ENCODE measurements around the gene CCNY. TPM values are rescaled to one million over a fixed set of nuclear protein-coding genes. Genes with fewer than 3 reads are reported as not detected.

Gene CCNY
- total RNA-seq, 1 experiment from 2014 or later, result 62.2 TPM

DNA sequence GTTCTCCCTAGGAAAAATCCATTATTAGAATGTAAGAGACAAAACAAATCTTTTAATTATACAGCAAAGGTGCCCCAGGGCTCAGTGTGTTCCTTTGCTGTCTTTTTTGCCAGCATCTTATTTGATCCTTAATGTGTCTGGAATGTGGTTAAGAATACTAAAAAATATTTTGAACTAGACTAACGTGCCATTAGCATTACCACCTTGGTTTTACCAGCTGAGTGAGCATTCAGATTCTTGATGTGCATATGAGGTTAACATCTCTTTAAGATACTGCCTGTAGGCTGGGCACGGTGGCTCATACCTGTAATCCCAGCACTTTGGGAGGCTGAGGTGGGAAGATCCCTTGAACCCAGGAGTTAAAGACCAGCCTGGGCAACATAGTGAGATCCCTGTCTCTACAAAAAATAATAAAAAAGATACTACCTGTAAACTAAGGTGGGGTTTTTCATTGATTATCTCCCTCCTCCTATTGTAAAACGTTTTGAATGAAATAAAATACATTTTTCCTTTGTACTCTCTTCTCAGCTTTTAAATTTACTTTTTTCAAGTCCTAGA lies 96.6 kb downstream of the CCNY start:
- Histone ChIP-seq H3K9ac (ENCODE audit: low read length) (no peak overlapping the region), H3K9me3 (ENCODE audit: control insufficient read depth in 1 of 2, insufficient read depth in 1 of 2, low read depth in 1 of 2, low read length in 2 of 2) (no peaks in the 10 kb centered on the region), H3K27me3 (ENCODE audit: insufficient read depth, low read length) (no peaks in the 10 kb centered on the region), H3K36me3 (ENCODE audit: control insufficient read depth in 1 of 2, insufficient read depth in 2 of 2, low read length in 2 of 2) (no peaks in the 10 kb centered on the region), H3K9me2 (ENCODE audit: insufficient read depth) (no peaks in the 10 kb centered on the region; the same call in 1 of the 2 replicates), H2AFZ (ENCODE audit: low read depth, low read length, poor library complexity, severe bottlenecking) (no peak overlapping the region), H4K20me1 (ENCODE audit: insufficient read depth) (peaks cover 3% of the 10 kb centered on the region; the same call in 1 of the 2 replicates), H3K4me3 (replicated peaks in 1 of 2; ENCODE audit: low read depth in 1 of 2, low read length in 2 of 2) (no peak overlapping the region), H3K4me2 (ENCODE audit: low read length) (no peak overlapping the region), H3K79me2 (ENCODE audit: insufficient read depth, low read length) (peaks cover 82% of the 10 kb centered on the region), H3K27ac (ENCODE audit: low read depth, low read length) (no peak overlapping the region), H3K4me1 (ENCODE audit: control insufficient read depth in 1 of 2, insufficient read depth in 2 of 2, low read length in 2 of 2) (0 out of 4 replicates have a peak, but pooled peaks cover 0 to 3% of the 10 kb centered on the region in 2 experiments)
- ChIA-PET RAD21 (ENCODE audit: low non-redundant PET in 1 of 2, low total read pairs in 2 of 2, uncharacterized antibody in 2 of 2, unreplicated experiment in 2 of 2) (no interaction called here), POLR2A (no interaction called here), CTCF (no interaction called here)
- no TSS peak for BruUV-seq (replicated peaks)
- intact Hi-C loops (cut with micrococcal nuclease), result no loop called here
- TF ChIP-seq CBX3 (IDR thresholded peaks at IDR 0.05; ENCODE audit: low read depth) (no peak), EZH2 (IDR thresholded peaks at IDR 0.05) (no peak), SP1 (IDR thresholded peaks at IDR 0.05; ENCODE audit: low read depth) (no peak), POLR2AphosphoS5 (IDR thresholded peaks at IDR 0.05; ENCODE audit: low read depth, low read length) (no peak)
- no peak for ATAC-seq
- DNase-seq (ENCODE audit: low read depth, low spot score), result no peak

DNA sequence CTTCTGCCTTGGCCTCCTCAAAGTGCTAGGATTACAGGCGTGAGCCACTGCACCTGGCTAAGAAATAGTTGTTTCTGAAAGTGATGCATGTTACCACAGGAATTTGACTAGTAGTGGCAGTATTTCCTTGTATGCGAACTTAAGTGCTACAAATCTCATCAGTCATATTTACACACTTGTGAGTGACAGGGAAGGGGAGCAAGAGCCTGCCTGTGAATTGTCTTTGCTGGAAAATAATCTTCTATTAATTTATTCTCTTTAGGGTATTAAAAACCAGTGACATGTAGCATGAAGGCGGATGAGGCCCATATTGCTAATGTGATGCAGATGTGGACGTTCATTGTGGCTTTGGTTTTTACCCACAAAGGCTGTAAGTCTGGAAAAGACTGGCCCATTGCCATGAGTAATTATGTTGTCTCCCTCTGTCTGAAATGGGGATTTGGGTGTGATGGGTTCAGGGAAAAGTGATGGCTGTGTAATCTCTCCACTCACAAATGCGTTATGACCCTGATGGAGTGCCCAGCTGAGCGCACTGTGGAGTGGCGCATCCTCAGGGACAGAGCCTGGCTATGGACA lies 97.6 kb downstream of the CCNY start:
- Histone ChIP-seq H3K79me2 (ENCODE audit: insufficient read depth, low read length) (peaks cover 76% of the 10 kb centered on the region), H3K9me3 (ENCODE audit: control insufficient read depth in 1 of 2, insufficient read depth in 1 of 2, low read depth in 1 of 2, low read length in 2 of 2) (no peaks in the 10 kb centered on the region; a peak in 1 of 4 replicates), H3K4me1 (ENCODE audit: control insufficient read depth in 1 of 2, insufficient read depth in 2 of 2, low read length in 2 of 2) (0 out of 4 replicates have a peak, but pooled peaks cover 0 to 3% of the 10 kb centered on the region in 2 experiments), H3K27ac (ENCODE audit: low read depth, low read length) (no peak overlapping the region), H3K27me3 (ENCODE audit: insufficient read depth, low read length) (no peaks in the 10 kb centered on the region), H3K9ac (ENCODE audit: low read length) (no peak overlapping the region), H4K20me1 (ENCODE audit: insufficient read depth) (0 out of 2 replicates have a peak, but pooled peaks cover under 1% of the 10 kb centered on the region), H3K9me2 (ENCODE audit: insufficient read depth) (no peaks in the 10 kb centered on the region; the same call in 1 of the 2 replicates), H3K4me3 (replicated peaks in 1 of 2; ENCODE audit: low read depth in 1 of 2, low read length in 2 of 2) (no peak overlapping the region), H3K4me2 (ENCODE audit: low read length) (no peak overlapping the region), H2AFZ (ENCODE audit: low read depth, low read length, poor library complexity, severe bottlenecking) (no peak overlapping the region), H3K36me3 (ENCODE audit: control insufficient read depth in 1 of 2, insufficient read depth in 2 of 2, low read length in 2 of 2) (no peaks in the 10 kb centered on the region)
- CTCF ChIA-PET, result no interaction called here
- no peak for DNase-seq (ENCODE audit: low read depth, low spot score)
- no peak for TF ChIP-seq CEBPB (IDR thresholded peaks at IDR 0.05; ENCODE audit: low read depth)
- no peak for TF ChIP-seq EZH2phosphoT487 (IDR thresholded peaks at IDR 0.05; ENCODE audit: borderline replicate concordance)
- TF ChIP-seq POLR2AphosphoS5 (IDR thresholded peaks at IDR 0.05; ENCODE audit: low read depth, low read length), result no peak
- no peak for TF ChIP-seq FOSL1 (IDR thresholded peaks at IDR 0.05; ENCODE audit: low read depth)
- no peak for TF ChIP-seq POLR2A (IDR thresholded peaks at IDR 0.05; ENCODE audit: borderline replicate concordance, extremely low read depth, insufficient read depth, insufficient read length)
- TF ChIP-seq ZNF274 (IDR thresholded peaks at IDR 0.05; ENCODE audit: low read depth, low read length), result no peak
- TF ChIP-seq SP1 (IDR thresholded peaks at IDR 0.05; ENCODE audit: low read depth), result no peak
- TF ChIP-seq YY1 (IDR thresholded peaks at IDR 0.05; ENCODE audit: extremely low read depth, insufficient replicate concordance, low read depth, low read length), result no peak
- intact Hi-C loops (cut with micrococcal nuclease), result no loop called here
- RAD21 ChIA-PET (ENCODE audit: low non-redundant PET in 1 of 2, low total read pairs in 2 of 2, uncharacterized antibody in 2 of 2, unreplicated experiment in 2 of 2), result no interaction called here
- no peak for ATAC-seq
- POLR2A ChIA-PET, result no interaction called here
- no TSS peak for BruUV-seq (replicated peaks)

All from HCT116 (cell line).